GM18505 (cell line): ENCODE results near the gene GPHN.

Source experiments
- ATAC-seq: cut with Tn5 transposase; IDR thresholded peaks from one replicate; pipeline ENCODE4 v1.9.1; 2021; ENCODE audit not compliant: unreplicated experiment
- POLR2A ChIP-seq: IDR thresholded peaks from 4 replicates; pipeline ENCODE4 v1.6.1; 2011; ENCODE audit warnings: borderline replicate concordance; ENCODE audit not compliant: insufficient read depth, insufficient read length; ENCODE audit errors: extremely low read depth

GPHN gene

DNA sequence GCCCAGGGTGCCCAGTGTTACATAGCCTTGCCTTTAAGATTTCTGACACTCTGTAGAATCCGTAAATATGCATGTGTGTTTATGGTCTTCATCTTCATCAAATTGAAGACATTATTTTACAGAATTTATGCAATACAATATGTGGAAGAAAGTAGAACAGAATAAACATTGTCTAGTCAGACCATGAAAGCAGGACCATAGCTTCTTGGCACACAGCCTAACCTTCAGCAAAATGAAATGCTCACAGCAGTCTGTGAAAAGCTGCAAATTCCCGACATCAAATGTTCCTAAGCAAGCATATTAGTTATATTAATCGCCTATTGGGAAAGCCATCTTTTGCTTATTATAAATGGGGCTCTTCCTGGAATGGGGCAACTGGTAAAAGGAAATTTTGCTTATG is 570.0 kb downstream of the GPHN start:
- TF ChIP-seq POLR2A = no peak

DNA sequence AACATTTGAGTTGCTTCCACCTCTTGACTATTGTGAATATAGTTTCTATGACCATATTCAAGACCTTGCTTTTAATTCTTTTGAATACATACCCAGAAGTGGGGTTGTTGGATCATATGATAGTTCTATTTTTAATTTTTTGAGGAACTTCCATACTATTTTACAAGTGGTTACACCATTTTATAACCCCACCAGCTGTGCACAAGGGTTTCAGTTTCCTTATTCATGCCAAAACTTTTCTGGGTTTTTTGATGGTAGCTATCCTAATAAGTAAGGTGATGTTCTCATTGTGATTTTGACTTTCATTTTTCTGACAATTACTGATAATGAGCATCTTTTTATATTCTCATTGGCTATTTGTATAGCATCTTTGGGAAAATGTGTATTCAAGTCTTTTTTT is 571.9 kb downstream of the GPHN start:
- no peak for ATAC-seq
- no peak for TF ChIP-seq POLR2A

More for the DNA sequence above, 570.0 kb downstream of the GPHN start:
- no peak for ATAC-seq

DNA sequence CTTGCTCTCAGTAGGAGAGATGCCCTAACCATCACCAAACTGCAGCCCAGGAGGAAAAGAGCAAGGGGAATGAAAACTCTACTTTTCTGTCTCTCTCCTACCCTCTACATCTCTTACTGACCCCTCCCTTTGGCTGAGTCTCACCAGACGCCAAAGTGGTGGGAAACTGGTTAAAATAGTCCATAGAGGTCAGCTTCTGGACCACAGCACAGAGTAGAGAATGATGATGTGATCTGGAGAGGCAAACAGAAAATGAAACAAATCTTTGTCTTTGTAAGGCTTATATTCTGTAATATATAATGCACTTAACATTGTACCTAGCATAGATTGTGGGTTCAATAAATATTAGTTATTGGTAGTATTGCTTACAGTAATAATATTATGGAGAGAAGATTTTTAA is 600.3 kb downstream of the GPHN start:
- ATAC-seq = no peak
- TF ChIP-seq POLR2A = no peak

DNA sequence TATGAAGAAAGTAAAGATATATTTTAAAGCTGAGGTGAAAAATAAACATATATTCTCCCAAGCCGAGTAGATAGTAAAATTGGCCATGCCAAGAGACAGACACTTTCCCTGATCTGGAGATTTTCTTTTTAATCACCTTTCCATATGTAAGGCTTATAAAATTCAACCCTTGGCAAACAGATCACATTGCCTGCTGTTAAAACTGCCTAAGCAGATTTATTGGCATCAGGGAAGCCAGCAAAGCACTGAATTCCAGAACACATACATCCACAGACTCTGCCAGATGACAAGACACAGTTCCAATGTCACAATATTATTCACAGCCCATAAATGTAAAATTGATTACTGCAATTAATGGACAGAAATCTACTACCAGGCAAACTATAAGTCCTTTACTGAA is 603.1 kb downstream of the GPHN start:
- no peak for ATAC-seq
- TF ChIP-seq POLR2A = no peak

DNA sequence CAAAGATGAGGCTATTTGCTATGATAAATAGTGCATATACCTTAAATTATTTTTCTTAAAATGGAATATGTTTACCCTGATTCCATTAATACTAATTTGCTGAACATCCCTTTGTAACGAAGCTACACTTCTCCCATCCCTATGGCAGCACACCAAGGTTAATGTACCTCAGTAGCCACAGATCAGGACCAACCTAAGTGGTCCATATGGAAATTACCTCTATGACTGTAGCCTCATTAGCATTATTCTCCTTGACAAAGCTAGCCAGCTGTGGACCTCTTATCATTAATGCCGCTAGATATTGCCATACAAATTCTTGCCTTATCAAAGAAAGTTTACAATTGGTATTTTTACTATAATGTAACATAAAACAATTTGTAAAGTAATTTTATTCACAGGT is 604.4 kb downstream of the GPHN start:
- no peak for TF ChIP-seq POLR2A
- ATAC-seq = no peak

DNA sequence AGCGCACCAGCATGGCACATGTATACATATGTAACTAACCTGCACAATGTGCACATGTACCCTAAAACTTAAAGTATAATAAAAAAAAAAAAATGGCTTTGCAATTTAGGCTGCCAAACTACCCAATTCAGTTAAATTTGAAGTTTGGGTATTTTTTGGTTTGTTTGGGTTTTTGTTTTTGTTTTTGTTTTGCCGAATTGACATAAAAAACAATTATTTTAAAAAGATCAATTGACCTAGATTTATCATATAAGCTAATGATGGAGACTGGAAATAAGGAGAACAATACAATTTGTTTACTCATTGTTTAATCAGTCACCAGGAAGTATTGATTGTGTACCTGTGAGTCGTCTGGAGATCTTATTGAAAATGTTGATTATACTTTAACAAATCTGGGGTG is 619.2 kb downstream of the GPHN start:
- no peak for ATAC-seq
- no peak for TF ChIP-seq POLR2A

DNA sequence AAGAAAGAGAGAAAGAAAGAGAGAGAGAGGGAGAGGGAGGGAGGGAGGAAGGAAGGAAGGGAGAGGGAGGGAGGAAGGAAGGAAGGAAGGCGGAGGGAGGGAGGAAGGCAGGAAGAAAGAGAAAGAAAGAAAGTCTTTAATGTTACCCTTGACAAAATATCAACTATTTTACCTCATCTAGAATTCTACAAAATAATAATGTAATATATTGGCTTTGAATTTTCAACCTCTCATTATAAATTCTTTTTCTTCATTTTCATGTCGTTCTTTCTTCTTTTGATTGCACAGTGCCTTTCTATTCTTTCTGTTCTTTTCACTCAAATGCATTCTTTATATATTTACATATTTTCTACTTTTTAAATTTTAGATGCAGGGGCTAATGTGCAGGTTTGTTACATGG is 621.8 kb downstream of the GPHN start:
- no peak for ATAC-seq
- no peak for TF ChIP-seq POLR2A

DNA sequence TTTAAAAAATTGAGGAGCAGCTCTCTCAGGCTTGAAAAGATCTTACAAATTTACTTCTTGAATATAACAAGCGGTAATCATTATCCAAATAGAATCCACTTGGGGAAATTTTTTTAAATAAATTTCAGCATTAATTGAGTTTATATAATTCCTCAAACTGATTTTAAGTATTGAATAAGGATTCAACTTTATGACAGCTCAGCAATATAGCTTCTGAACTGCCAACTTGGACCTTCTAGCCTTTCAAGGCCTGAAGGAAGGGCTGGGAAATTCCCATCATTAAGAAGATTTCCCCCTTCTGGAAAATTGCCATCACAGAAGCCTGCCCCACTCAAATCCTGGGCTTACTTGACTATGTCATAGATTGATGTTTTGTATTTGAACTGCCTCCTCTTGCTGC is 623.7 kb downstream of the GPHN start:
- no peak for TF ChIP-seq POLR2A
- ATAC-seq = no peak

DNA sequence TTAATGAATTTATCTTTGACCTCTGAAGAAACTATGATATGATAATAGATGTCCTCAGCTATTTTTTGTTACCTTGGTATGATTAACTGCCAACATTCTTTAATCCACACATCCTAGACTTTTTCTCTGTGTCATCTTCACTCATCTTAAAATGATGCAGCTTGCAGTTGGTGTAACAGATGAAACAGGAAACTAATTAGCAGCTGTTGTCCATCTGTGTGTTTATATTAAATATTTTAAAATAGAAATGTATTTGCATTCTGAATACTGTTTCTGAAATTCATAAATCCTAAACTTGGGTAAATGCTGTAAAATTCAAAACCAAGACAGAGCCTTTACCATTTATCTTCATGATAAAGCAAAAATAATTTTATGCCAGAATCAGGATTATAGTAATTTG is 625.2 kb downstream of the GPHN start:
- ATAC-seq = no peak
- TF ChIP-seq POLR2A = no peak

DNA sequence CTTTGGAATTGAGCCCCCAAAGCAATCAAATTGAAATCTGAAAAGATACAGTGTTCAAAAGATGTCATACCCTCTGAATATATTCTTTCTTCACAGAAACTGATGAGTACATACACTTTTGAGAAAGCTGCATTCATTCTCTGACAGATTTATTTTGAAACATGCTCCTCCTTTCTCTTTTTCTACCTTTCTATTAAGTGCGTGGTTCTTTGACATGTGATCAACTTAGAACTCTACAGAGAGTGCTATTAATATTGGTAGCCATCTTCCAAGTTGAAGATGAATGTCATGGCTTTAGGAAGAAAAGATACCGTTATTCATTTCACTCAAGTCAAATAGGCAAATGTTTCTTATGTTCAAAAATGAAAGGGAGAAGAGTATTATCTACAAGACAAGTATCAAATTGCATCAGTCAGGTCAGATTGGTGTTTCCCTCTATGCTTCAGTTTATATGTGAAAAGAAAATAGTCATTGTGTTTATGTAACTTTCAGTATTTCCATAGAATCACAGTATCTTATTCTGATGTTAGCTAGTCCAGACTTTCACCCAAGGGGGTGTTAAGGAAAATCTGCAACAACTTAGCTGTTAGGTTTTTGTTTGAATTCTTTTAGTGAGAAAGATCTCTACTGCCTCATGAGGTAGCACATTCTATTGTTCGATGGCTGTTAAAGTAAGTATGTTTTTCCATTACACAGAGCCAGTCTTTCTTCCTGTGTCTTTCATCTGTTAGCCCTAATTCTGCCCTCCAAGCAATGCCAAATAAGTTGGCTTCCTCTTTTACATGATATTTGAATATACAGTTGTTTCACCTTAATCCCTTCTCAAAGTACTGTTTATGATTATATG is 625.9 kb downstream of the GPHN start:
- no peak for ATAC-seq
- no peak for TF ChIP-seq POLR2A

DNA sequence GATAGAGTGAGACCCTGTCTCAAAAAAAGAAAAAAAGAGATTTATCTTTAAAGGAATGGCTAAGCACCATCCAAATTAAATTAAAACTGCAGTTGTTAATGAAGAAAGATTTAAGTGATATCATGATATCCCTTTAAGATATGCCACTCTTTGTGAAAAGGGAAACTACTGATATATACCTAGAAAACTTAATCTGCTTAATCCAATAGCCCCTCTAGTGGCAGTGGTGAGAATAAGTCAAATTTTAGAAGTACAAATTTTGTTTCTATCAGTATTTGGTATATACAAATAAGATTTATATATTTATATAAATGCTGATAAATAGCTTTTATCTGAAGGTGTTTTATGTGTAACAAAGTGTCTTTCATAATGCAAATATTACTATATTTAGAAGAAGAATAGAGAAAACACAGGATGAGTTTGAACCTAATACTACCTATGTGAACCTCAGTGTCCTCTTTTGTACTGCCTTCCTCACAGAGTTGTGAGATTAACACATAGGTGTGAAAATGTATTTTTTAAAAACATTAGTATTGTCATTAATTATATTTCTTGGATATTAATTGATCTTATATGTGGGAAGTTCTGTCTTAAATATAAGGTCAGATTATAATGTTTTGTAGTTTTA is 629.9 kb downstream of the GPHN start:
- no peak for TF ChIP-seq POLR2A
- ATAC-seq = no peak

DNA sequence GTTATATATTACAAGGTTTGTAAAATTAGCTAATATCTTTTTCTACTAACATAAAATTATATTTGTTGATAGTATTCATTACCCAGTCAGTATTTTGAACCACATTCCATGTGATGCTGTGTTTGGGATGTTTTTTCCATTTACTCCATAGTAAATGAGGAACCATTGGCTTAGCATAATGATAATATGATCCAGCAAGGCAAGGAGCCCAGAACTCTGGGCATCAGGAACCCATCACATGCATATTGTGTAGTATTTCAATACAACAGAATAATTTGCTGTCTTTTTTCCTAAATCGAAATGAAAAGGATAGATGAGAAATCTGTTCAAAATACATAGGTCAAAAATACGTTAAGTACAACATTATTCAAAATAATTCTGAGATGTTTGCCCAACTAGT is 632.6 kb downstream of the GPHN start:
- ATAC-seq = no peak
- no peak for TF ChIP-seq POLR2A

DNA sequence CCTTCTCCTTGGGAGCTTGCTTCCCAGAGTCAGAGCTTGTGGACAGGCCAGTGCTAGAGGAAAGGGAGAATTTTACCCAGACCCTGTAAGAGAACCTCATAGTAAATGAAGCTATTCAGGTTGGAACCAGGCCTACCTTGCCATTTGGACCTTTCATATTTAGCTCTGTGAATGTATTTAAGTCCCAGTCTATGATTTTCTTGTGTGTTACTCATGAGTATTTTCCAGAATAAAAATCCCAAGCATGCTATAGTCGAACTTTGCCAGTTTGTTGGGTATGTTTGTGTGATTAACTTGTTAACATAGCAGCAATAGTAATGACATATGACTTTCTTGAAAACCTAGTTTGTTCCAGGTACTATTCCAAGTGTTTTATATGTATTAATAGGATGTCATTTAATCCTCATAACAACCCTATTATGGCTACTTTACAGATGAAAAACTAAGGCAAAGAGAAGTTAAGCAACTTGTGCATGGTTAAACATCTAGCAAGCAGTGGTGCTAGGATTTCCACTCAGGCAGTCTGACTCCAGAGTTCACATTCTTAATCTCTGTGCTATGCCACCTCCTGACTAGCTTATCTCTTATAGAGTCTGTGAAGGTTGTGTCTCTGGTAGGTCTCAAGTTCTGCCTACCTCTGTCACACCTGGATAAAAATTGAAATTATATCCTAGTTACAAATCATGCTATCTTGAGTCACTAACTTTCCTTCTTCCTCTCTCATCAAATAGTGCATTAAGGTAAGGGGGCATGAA is 633.4 kb downstream of the GPHN start:
- TF ChIP-seq POLR2A = no peak
- no peak for ATAC-seq
